CD4-positive, alpha-beta T cell treated with Interleukin-6 at 100 ng/mL for 8 hours (primary cell): ENCODE measurements around the gene CSTB.

Experiments used
- DNase-seq: peaks from one replicate; pipeline ENCODE4 v3.0.0-alpha.2; 2020; ENCODE audit warnings: mixed read lengths, low spot score

Gene CSTB

DNA sequence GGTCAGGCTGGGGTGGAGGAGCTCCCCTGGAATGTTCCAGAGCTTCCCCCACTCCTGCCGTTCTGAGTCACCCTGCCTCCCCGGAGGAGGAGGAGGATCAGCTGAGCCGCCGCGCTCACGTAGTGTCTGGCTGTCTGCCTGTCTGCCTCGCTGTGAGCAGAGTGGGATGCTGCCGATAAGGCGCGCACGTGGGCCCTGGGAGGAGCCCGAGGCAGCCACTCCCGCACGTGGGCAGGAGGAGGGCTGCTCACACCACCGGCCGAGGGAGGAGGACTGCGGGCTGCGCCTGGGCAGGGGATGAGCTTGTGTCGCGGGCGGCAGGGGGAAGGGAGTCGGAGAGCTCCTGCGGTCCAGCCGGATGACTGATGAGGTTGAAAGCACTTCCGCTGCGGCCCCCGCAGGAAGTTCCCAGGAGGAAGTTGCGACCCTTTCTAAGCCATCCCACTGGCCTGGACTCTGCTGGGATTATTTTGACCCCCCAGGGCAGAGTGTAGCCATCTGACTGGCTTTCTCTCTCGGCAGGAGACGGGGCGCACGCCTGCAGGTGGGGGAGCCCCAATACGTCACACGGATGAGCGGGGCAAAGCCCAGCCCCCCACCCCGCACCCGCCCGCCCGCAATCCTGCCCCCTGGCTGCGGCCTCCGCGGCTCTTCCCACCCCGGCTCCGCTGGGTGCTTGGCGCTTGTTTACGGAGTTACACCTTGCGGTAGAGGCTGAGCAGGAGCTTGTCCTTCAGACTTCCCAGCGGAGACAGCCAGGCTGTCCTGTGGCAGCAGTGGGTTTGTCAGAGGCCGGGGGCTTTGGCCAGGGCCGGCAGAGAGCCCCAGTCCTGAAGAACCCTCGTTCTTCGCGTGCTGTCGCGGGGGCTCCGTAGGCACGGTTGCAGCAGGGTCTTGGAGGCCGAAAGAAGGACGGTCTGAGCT, 47.4 kb downstream of the CSTB start:
- peak; percentile 63 for DNase-seq

DNA sequence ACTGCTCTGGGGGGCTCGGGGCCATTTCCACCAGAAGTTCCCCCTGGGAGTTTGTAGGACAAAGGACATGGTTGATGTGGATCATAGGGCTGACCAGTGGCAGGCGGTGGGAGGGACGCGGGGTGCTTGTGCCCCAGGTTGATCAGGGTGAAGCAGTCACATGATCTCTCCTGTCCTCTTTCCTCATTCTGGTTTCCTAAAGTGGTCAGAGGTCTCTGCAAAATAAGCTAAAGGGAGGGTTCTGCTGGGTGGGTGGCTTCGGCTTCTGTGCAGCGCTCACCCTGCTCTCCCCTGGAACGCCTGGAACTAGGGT, 48.0 kb downstream of the CSTB start:
- no peak for DNase-seq

DNA sequence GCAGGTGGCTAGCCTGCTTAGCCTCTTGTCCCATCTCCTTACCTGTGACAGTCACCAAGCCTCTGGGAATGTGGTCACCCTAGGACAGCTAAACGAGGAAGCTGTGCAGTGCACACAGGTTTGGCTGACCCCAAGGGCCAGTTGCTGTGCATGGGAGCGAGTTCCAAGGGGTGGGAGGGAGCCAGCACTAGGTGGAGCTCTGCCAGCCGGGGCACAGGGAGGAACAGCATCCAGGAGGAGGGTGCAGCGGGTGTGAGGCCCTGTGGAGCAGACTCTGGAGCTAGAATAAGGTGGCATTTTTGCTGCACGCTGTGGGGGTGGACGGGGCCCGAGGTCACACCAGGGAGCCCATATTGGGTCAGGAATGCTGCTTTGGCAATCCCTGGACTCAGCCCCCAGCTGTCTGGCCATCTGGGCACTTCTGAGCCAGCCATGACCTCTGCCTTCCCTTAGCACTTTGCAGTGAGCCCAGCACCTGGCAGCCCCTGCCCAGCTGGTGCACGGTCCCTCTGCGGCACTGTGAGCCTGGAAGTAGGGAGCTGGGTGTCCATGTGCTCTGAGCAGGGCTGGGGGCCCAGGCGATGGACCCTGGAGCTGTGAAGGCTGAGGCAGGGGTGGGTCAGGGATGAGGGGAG, 48.5 kb downstream of the CSTB start:
- no peak for DNase-seq

DNA sequence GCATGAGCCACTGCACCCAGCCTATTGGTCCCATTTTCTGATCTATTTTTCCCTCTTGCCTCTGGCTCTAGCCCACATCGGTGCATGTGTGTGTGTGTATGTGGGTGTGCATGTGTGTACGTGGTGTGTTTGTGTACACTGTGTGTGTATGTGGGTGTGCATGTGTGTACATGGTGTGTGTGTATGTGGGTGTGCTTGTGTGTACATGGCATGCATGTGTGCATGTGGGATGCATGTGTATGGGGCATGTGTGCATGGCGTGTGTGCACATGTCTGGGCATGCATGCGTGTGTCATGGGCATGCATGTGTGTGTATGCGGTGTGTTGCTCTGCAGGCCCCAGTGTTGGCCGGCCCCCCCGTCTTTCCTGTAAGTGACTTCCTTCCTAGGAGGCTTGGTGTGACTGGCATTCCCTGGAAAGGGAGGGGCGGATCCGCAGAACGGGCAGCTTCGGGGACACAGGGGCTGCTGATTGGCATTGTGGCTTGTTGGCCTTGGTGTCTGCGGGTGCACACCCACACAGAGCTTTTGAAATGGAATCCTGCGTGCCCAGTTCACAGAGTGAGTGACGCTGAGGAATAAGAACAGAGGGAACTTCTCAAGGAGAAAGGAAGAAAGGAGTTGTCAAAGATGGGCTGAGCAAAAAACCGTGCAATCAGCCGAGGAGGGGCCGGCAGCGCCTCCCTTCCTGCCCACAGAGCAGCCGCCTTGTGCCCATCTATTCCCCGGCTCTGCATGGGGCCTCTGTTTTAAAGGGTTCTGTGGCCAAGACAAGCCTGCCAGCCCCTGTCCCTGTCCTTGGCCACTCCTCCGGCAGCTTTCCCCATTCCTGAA, 49.2 kb downstream of the CSTB start:
- no peak for DNase-seq
